Measurements from ENCODE around the gene RUNX3.

The RUNX3 gene

GRCh38 chr1:24926563-24927249 lies 3.4 kb downstream of the RUNX3 start:
- TF ChIP-seq EZH2phosphoT487 (IDR thresholded peaks at IDR 0.05; ENCODE audit: borderline replicate concordance, low read length), result no peak
- peak; percentile 11 for TF ChIP-seq CTCF (IDR thresholded peaks at IDR 0.05; ENCODE audit: low read depth, low read length, poor library complexity, severe bottlenecking)
- Histone ChIP-seq H3K79me2 (ENCODE audit: control insufficient read depth, low read length) (peaks cover 65% of the 10 kb centered on the region), H3K4me2 (ENCODE audit: low read length) (peak overlapping the region; percentile 82), H3K9me3 (ENCODE audit: control insufficient read depth, insufficient read depth, low read length) (no peaks in the 10 kb centered on the region), H4K20me1 (ENCODE audit: control insufficient read depth, insufficient read depth, low read depth, low read length) (peaks cover 27% of the 10 kb centered on the region; the same call in 1 of the 2 replicates), H3K27ac (ENCODE audit: low read depth, low read length) (no peak overlapping the region), H3K36me3 (ENCODE audit: control insufficient read depth, low read length) (peaks cover 56% of the 10 kb centered on the region), H3K4me1 (ENCODE audit: control insufficient read depth, low read length) (peaks cover 65% of the 10 kb centered on the region), H3K4me3 (ENCODE audit: low read length) (peak overlapping the region; percentile 21; the same call in 1 of the 2 replicates), H3K27me3 (ENCODE audit: control insufficient read depth, low read length) (no peaks in the 10 kb centered on the region), H3K9me2 (replicated peaks; ENCODE audit: control insufficient read depth, low read length) (no peaks in the 10 kb centered on the region), H3F3A (ENCODE audit: control insufficient read depth, insufficient read depth) (no peaks in the 10 kb centered on the region)

- peaks cover 60% of the 10 kb centered on the region for H3K4me1 ChIP-seq (ENCODE audit: control insufficient read depth, low read length)
- no peaks in the 10 kb centered on the region for H3F3A ChIP-seq (ENCODE audit: control insufficient read depth, insufficient read depth)
- no peak for TF ChIP-seq CTCF (IDR thresholded peaks at IDR 0.05; ENCODE audit: low read depth, low read length, poor library complexity, severe bottlenecking)
- no peak for TF ChIP-seq EZH2phosphoT487 (IDR thresholded peaks at IDR 0.05; ENCODE audit: borderline replicate concordance, low read length)
- H4K20me1 ChIP-seq (ENCODE audit: control insufficient read depth, insufficient read depth, low read depth, low read length), result peaks cover 27% of the 10 kb centered on the region; the same call in 1 of the 2 replicates
- H3K27ac ChIP-seq (ENCODE audit: low read depth, low read length), result no peak overlapping the region
- H3K9me3 ChIP-seq (ENCODE audit: control insufficient read depth, insufficient read depth, low read length), result no peaks in the 10 kb centered on the region
- H3K79me2 ChIP-seq (ENCODE audit: control insufficient read depth, low read length), result peaks cover 65% of the 10 kb centered on the region
- H3K36me3 ChIP-seq (ENCODE audit: control insufficient read depth, low read length), result peaks cover 60% of the 10 kb centered on the region
- no peaks in the 10 kb centered on the region for H3K9me2 ChIP-seq (replicated peaks; ENCODE audit: control insufficient read depth, low read length)
- no peaks in the 10 kb centered on the region for H3K27me3 ChIP-seq (ENCODE audit: control insufficient read depth, low read length)
- H3K4me3 ChIP-seq (ENCODE audit: low read length), result no peak overlapping the region
- H3K4me2 ChIP-seq (ENCODE audit: low read length), result peak overlapping the region; percentile 82
These were observed 4.1 kb downstream of the RUNX3 start for GRCh38 chr1:24925963-24926362.

- TF ChIP-seq CTCF (IDR thresholded peaks at IDR 0.05; ENCODE audit: low read depth, low read length, poor library complexity, severe bottlenecking) (no peak), EZH2phosphoT487 (IDR thresholded peaks at IDR 0.05; ENCODE audit: borderline replicate concordance, low read length) (no peak)
- Histone ChIP-seq H3K9me2 (replicated peaks; ENCODE audit: control insufficient read depth, low read length) (no peaks in the 10 kb centered on the region), H4K20me1 (ENCODE audit: control insufficient read depth, insufficient read depth, low read depth, low read length) (peaks cover 27% of the 10 kb centered on the region; the same call in 1 of the 2 replicates), H3K4me2 (ENCODE audit: low read length) (peak overlapping the region; percentile 8; the same call in 1 of the 2 replicates), H3K27ac (ENCODE audit: low read depth, low read length) (no peak overlapping the region), H3K4me1 (ENCODE audit: control insufficient read depth, low read length) (peaks cover 55% of the 10 kb centered on the region), H3K36me3 (ENCODE audit: control insufficient read depth, low read length) (peaks cover 60% of the 10 kb centered on the region), H3K27me3 (ENCODE audit: control insufficient read depth, low read length) (no peaks in the 10 kb centered on the region), H3K79me2 (ENCODE audit: control insufficient read depth, low read length) (peaks cover 65% of the 10 kb centered on the region), H3K4me3 (ENCODE audit: low read length) (no peak overlapping the region), H3F3A (ENCODE audit: control insufficient read depth, insufficient read depth) (no peaks in the 10 kb centered on the region), H3K9me3 (ENCODE audit: control insufficient read depth, insufficient read depth, low read length) (no peaks in the 10 kb centered on the region)
These were observed 4.8 kb downstream of the RUNX3 start for GRCh38 chr1:24925082-24925779.
